GM21367 (cell line): Measurements from ENCODE around the gene SKAP1.
A peak's percentile ranks its signal among the peaks of the same experiment; 100 is the strongest.
"Not testable (repeated sequence)": the region's sequence is repeated elsewhere in the genome, so short reads cannot be mapped to it uniquely, and the experiment has no call there.

Experiments
- ATAC-seq: cut with Tn5 transposase; IDR thresholded peaks from one replicate; pipeline ENCODE4 v1.9.1; 2021; ENCODE audit not compliant: unreplicated experiment

The SKAP1 gene

DNA sequence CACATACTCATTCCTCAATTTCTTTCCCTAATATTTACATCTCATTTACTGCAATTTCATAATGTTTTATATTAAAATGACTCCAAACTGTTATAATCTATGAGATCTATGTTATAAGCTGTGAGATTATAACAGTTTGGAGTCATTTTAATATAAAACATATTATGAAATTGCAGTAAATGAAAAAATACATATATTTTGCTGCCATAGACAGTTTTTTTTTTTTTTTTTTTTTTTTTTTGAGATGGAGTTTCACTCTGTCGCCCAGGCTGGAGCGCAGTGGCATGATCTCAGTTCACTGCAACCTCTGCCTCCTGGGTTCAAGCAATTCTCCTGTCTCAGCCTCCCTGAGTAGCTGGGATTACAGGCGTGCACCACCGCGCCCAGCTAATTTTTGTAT, 180.0 kb downstream of the SKAP1 start:
- ATAC-seq = not testable (repeated sequence)

- no peak for ATAC-seq
Observed at GRCh38 chr17:48247603-48248002, 182.4 kb downstream of the SKAP1 start.

GRCh38 chr17:48247038-48247437, 183.0 kb downstream of the SKAP1 start:
- no peak for ATAC-seq

- no peak for ATAC-seq
Observed at GRCh38 chr17:48246612-48247011, 183.4 kb downstream of the SKAP1 start.

DNA sequence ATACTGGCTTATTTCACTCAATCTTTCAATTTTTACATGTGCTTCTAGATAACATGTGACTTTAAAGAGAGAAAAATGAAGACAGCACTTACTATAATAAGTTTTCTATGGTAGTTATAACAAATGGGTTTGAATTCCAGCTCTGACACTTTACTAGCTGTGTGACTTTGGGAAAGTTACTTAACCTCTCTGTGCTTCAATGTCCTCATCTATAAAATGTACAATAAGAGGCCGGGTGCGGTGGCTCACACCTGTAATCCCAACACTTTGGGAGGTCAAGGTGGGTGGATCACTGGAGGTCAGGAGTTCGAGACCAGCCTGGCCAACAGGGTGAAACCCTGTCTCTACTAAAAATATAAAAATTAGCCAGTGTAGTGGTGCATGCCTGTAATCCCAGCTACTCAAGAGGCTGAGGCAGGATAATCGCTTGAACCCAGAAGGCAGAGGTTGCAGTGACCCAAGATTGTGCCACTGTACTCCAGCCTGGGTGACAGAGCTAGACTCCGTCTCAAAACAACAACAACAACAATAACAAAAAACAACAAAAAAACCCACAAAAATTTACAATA, 184.5 kb downstream of the SKAP1 start:
- ATAC-seq = not testable (repeated sequence)

GRCh38 chr17:48244814-48245213, 185.2 kb downstream of the SKAP1 start:
- no peak for ATAC-seq

- no peak for ATAC-seq
Observed at GRCh38 chr17:48244121-48244711, 185.8 kb downstream of the SKAP1 start.

DNA sequence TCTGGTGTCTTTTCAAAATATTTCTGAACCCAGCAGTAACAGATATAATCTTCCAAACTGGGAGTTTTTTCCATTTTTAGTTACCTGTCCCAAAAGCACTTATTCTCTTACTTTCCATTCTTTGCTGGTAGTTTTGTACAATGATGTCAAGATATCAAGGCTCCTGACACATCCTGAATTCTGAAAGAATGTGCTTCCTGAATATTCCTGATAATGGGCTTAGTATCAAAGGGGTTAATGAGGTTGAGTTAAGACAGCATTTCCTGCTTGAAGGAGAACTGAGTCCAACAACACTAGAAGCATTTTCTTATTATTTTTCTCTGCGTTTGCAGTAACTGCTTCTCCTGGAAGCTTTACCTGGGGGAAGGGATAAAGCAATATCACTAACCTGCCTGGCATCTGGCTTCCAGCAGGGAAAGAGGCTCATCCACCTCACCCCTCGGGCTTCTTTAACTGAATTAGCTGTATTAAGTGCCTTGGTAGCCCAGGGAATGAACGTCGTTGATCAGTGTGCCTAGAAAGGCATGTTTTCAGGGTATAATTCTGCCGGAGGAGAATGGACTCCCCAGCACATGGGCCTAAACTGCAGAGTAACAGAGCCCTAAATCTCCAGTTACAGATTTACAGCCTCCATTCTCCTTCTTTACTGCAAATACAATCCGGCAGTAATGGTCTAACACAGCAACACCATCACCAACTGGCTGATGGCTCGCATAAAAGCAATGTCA, 188.1 kb downstream of the SKAP1 start:
- no peak for ATAC-seq

DNA sequence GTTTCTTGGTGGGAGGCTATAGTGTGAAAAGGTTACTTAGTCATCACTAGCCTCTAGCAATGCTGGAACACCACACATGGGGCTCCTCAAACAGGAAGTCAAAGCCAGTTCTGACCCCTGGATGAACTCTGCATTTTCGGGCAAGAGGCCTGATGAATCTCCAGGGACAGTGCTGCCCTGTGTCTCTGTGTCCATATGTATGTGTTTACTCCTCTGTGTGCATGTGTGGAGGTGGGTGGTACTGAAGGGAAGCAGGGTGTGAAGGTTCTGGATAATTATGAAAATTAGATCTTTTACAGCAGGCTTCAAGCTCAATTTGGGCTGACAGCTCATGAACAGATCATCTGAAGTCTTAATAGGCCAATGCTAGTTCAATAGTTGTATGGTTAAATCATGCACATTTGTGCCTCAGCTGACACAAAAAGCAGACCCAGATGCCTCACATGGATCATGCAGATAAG, 188.9 kb downstream of the SKAP1 start:
- peak; percentile 73 for ATAC-seq

- no peak for ATAC-seq
Observed at GRCh38 chr17:48240562-48241130, 189.4 kb downstream of the SKAP1 start.

- no peak for ATAC-seq
Observed at GRCh38 chr17:48240122-48240521, 189.9 kb downstream of the SKAP1 start.

GRCh38 chr17:48239603-48239995, 190.4 kb downstream of the SKAP1 start:
- ATAC-seq = no peak

- no peak for ATAC-seq
Observed at GRCh38 chr17:48238933-48239602, 190.9 kb downstream of the SKAP1 start.

- ATAC-seq = no peak
Observed at GRCh38 chr17:48237456-48237855, 192.6 kb downstream of the SKAP1 start.

DNA sequence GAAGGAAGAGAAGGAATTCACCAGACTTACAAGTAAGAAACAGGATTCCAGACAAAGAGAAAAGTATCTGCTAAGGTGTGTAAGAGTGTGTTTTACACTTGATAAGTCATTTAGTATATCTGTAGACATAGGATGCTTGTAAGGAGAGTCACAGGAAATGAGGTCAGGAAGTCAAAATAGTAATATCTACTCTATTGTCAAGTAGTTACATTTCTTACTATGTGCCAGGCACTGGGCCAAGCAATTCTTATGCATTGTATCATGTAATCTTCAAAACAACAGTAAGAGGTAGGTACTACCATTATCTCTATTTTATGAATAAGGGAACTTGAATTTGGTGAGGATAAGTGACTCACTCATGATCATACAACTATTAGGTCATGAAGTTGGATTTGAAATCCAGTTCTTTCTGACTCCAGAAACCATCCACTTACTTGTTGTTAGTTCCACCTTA, 193.3 kb downstream of the SKAP1 start:
- no peak for ATAC-seq

- no peak for ATAC-seq
Observed at GRCh38 chr17:48234922-48235321, 195.1 kb downstream of the SKAP1 start.

GRCh38 chr17:48231995-48232959, 197.7 kb downstream of the SKAP1 start:
- no peak for ATAC-seq

DNA sequence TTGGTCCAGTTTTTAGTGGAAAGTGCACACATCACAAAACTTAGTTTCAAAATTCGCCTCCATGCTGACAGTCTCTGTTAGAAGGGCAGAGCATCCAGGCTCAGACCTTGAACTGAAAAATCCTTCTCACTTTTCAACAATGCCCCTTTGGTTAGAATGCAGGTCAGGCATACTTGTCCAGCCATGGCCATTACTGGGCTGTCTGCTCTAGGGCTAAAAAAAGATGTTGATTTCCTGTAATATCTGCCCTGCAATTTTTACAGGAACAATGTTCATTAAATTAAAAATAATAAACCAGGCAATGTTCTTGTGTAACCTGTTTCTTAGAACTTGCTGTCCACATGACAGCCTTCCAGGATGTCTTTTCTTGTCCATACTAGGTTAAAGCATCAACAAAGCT, 200.1 kb downstream of the SKAP1 start:
- ATAC-seq = no peak

DNA sequence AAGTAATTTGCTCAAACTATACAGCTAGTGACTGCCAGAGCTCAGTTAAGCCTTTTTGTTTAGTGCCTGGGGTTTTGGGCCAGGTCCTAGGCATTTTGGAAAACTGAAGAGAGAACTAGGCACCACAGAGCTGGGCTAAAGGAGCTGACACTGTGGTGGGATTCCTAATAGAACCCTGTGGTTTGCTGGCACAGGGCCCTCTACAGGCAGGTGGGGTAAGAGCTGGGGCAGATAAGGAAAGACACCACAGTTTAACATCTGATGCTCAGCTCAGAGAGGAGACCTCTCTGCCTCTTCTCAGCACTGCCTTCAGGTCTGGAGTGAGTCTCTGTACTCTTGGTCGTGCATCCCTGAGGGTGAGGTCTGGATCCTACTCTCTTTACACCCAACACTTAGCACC, 201.3 kb downstream of the SKAP1 start:
- ATAC-seq = no peak
